NCI-H748 (cell line): Measurements from ENCODE around the gene METTL27.
"Not testable (repeated sequence)": the region's sequence is repeated elsewhere in the genome, so short reads cannot be mapped to it uniquely, and the experiment has no call there.

Source experiments
- DNase-seq: peaks from one replicate; lab custom pipeline; 2025; ENCODE audit not compliant: unreplicated experiment; lab: John Stamatoyannopoulos, UW

Gene METTL27

GRCh38 chr7:73839743-73840714, 2.3 kb downstream of the METTL27 start:
- DNase-seq: no peak

DNA sequence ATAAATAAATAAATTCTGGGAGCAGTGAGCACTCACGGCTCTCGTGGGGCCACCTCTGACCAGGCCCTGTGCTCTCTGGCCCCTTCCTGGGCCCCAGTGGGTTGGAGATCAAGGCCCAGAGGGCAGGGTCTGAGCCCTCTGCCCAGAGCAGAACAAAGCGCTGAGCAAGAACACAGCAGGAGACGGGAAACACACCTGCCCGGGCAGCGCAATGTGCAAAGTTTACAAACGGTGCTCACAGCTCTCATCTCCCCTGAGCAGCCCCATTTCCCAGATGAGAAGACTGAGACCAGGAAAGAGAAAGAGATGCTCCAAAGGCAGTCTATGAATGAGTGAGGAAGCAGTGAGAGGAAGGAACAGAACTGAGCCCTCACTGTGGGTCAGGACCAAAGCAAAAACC, 3.0 kb downstream of the METTL27 start:
- no peak for DNase-seq

GRCh38 chr7:73838642-73839041, 3.7 kb downstream of the METTL27 start:
- DNase-seq: no peak

DNA sequence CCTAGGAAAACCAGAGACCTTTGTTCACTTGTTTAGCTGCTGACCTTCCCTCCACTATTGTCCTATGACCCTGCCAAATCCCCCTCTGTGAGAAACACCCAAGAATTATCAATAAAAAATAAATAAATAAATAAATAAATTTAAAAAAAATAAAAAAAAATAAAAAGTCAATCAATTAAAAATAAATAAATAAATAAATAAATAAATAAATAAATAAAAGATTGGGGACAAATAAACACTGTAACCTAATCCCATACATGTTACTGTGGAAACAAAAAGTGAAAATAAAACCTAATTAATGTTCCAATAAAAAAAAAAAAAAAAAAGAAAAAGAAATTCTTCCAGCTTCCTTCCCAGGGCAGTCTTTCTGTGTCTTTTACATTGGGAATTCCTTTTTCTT, 5.1 kb downstream of the METTL27 start:
- not testable (repeated sequence) for DNase-seq

DNA sequence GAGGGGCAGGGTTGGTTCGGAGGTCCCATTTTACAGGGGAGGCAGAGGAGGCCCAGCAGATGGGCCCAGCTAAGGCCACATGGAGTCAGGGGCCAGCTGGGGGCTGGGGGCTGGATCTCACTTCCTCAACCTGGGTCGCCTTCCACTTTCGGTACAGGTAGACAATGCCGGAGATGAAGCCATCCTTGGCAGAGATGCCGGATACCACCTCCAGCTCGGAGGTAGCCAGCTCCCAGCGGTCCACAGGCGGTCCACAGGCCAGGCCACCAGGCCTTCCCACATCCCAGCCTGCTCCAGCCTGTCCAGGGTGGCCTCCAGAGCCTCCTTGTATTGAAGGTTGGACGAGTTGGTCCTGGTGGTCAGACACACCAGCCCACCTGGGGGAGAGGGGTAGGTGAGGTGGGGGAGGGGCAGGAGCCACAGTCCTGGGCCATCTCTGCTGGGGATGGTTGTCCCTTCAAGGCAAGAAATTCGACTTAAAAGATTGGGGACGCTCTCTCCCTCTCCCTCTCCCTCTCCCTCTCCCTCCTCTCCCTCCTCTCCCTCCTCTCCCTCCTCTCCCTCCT, 7.6 kb downstream of the METTL27 start:
- DNase-seq: no peak

- DNase-seq: peak; percentile 17
Measured at GRCh38 chr7:73833251-73833919, 8.9 kb downstream of the METTL27 start.

- no peak for DNase-seq
Measured at GRCh38 chr7:73832806-73833205, 9.5 kb downstream of the METTL27 start.

- peak; percentile 97 for DNase-seq
Measured at GRCh38 chr7:73831834-73832651, 10.3 kb downstream of the METTL27 start.

DNA sequence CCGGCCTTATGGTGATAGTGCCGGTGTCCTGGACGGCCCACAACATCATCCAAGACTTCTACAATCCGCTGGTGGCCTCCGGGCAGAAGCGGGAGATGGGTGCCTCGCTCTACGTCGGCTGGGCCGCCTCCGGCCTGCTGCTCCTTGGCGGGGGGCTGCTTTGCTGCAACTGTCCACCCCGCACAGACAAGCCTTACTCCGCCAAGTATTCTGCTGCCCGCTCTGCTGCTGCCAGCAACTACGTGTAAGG, 10.8 kb downstream of the METTL27 start:
- no peak for DNase-seq

GRCh38 chr7:73830681-73831583, 11.4 kb downstream of the METTL27 start, which contains the start of gene CLDN4:
Gene CLDN4, plus strand, starts transcription at chr7:73830996. Its CDS starts 206 bp downstream, at chr7:73831202.
- DNase-seq: peak; percentile 80

DNA sequence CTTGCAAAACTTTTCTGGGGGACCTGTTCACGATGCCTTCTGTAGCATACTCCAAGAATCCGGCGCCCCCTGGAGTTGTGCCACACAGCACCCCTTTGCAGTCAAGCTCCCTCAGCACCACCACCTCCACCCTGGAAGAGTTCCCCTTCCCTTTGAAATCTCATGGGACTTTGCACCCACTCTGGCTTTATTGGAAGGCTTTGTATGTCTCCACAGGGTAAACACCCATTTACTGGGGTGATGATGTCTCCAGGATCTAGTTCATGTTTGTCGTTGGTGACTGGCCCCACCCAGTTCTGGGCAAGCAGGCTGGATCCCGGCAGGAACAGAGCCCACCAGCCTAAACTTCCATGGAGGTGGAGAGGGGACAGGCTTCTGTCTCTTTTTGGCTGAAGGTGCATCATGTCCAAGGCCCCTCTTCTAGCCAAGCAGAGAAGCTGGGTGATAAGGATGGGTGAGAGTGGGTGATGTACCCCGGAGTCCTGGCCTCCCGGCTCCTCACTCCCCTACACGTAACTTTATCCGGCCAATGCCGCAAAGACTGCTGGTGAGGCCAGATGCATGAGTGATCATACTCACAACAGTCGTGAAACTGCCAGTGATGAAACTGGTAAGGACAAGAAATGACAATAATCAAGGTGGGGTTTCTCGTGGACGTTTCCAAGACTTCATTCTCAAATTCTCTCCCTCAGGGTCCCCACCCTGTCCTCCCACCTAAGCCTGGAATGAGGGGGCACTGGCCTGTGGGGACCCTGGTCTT, 12.2 kb downstream of the METTL27 start:
- peak; percentile 24 for DNase-seq

GRCh38 chr7:73829505-73829904, 12.8 kb downstream of the METTL27 start:
- DNase-seq: no peak

DNA sequence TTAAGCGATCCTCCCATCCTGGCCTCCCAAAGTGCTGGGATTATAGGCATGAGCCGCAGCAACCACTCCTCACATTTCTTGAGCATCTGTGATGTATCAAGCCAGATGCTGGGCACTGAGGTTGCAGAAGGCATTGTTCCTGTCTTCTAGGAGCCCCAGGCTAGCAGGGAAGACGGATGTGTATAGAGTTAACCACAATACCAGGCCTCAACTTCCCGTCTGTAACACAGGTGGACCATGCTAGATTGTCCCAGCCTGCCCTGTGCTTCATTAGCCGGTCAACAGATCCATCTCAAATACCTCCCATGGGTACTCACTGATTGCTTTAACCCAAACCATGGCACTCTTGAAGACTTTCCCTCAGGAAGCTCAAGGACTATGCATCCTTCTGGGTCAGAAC, 13.3 kb downstream of the METTL27 start:
- no peak for DNase-seq

GRCh38 chr7:73828107-73828803, 14.1 kb downstream of the METTL27 start:
- DNase-seq: peak; percentile 99

GRCh38 chr7:73827567-73828106, 14.7 kb downstream of the METTL27 start:
- DNase-seq: peak; percentile 99

- DNase-seq: no peak
Measured at GRCh38 chr7:73824986-73825385, 17.3 kb downstream of the METTL27 start.

GRCh38 chr7:73823873-73824592, 18.3 kb downstream of the METTL27 start:
- no peak for DNase-seq

- no peak for DNase-seq
Measured at GRCh38 chr7:73823257-73823656, 19.1 kb downstream of the METTL27 start.
